HFFc6 (cell line): ENCODE results near the gene CCAR1. TPM values are rescaled to one million over a fixed set of nuclear protein-coding genes. Genes with fewer than 3 reads are reported as not detected.

Experiments
- DNase-seq: peaks from one replicate; pipeline ENCODE4 v3.0.0-alpha.2; 2018
- H3K27ac Mint-ChIP-seq: 2 replicates; pipeline ENCODE4 v1.8.0; 2020; ENCODE audit warnings: mild to moderate bottlenecking, mixed read lengths
- H3K27me3 Mint-ChIP-seq: 2 replicates; pipeline ENCODE4 v1.8.0; 2021; ENCODE audit warnings: mild to moderate bottlenecking, moderate library complexity, mixed read lengths; ENCODE audit not compliant: insufficient read depth
- H3K36me3 Mint-ChIP-seq: 2 replicates; pipeline ENCODE4 v1.8.0; 2021; ENCODE audit warnings: low read depth, mixed read lengths
- H3K4me1 Mint-ChIP-seq: 2 replicates; pipeline ENCODE4 v1.8.0; 2020; ENCODE audit warnings: low read depth, mixed read lengths
- H3K4me3 Mint-ChIP-seq: 2 replicates; pipeline ENCODE4 v1.8.0; 2020; ENCODE audit warnings: mild to moderate bottlenecking, moderate library complexity, mixed read lengths
- H3K9me3 Mint-ChIP-seq: 2 replicates; pipeline ENCODE4 v1.8.0; 2020; ENCODE audit warnings: mild to moderate bottlenecking, mixed read lengths
- long read RNA-seq: library from polyadenylated mRNA; unstranded; transcript quantifications from one replicate; pipeline ENCODE4 v2.0.0, GENCODE V29; 2019
- total RNA-seq, 6 experiments: library from RNA; stranded (reverse); fragmentation: NEBNext Ultra II Directional; extraction: Animal tissue kit (Norgen Biotek cat#: 25700); gene quantifications; 2 replicates in 1 of 6; 3 replicates in 5 of 6; pipeline ENCODE4 v1.2.3, GENCODE V29; 2021
- TF ChIP-seq, protein P1 (sequence below): fragments of 200-600 bp; sonication (generic); IDR thresholded peaks from 2 replicates; pipeline ENCODE4 v1.5.0; 2021; ENCODE audit warnings: antibody characterized with exemption, mild to moderate bottlenecking

CCAR1 gene, protein sequence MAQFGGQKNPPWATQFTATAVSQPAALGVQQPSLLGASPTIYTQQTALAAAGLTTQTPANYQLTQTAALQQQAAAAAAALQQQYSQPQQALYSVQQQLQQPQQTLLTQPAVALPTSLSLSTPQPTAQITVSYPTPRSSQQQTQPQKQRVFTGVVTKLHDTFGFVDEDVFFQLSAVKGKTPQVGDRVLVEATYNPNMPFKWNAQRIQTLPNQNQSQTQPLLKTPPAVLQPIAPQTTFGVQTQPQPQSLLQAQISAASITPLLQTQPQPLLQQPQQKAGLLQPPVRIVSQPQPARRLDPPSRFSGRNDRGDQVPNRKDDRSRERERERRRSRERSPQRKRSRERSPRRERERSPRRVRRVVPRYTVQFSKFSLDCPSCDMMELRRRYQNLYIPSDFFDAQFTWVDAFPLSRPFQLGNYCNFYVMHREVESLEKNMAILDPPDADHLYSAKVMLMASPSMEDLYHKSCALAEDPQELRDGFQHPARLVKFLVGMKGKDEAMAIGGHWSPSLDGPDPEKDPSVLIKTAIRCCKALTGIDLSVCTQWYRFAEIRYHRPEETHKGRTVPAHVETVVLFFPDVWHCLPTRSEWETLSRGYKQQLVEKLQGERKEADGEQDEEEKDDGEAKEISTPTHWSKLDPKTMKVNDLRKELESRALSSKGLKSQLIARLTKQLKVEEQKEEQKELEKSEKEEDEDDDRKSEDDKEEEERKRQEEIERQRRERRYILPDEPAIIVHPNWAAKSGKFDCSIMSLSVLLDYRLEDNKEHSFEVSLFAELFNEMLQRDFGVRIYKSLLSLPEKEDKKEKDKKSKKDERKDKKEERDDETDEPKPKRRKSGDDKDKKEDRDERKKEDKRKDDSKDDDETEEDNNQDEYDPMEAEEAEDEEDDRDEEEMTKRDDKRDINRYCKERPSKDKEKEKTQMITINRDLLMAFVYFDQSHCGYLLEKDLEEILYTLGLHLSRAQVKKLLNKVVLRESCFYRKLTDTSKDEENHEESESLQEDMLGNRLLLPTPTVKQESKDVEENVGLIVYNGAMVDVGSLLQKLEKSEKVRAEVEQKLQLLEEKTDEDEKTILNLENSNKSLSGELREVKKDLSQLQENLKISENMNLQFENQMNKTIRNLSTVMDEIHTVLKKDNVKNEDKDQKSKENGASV
- 10 to 100 TPM; 48.2 to 71.2 (median 64.1) TPM for total RNA-seq
- long read RNA-seq, partial matches to known transcripts = 32 of 47 reads
- long read RNA-seq, other reads (novel, unspliced or antisense) = 15 of 47 reads

DNA sequence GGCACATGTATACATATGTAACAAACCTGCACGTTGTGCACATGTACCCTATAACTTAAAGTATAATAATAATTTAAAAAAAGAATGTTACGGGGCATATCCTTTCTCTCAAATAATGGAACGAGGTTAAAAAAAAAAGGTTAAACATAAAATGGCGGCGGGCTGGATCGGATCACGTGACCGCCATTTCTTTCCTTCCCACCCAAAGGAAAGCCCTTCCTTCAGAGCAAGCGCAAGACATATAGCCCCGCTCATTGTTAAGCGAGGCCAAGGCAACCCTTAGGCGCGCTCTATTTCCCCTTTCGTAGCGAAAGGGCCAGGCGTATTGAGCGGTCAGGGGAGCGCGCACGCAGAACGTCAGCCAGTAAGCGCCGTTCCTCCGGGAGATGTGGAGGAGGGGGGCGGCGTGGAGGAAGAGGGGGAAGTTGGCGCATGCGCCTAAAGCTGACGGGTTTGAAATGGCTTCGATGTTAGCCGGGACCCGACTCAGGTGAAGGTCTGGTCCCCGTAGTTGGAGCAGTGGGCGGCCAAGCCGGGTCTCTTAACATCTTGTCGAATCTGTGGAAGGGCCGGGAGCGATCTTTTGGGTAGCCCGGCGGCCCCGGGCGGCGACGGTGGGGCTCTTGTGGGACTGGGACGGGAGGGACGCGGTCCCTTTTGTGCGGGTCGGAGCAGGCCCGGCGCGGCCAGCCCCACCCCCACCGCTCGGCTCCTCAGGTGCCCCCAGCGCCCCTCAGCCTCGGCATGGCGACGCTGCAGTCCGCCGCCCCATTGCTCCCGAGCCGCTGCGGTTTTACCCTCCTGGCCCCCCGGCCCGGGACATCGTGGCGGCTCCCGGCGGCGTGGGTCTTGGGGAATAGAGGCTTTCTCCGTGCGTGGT, at the start of gene CCAR1:
Gene CCAR1 (plus strand): TSS at position 447 of the 880 bp plus-strand sequence. CDS start 1,266 bp downstream, outside the sequence.
- TF ChIP-seq, protein P1, sequence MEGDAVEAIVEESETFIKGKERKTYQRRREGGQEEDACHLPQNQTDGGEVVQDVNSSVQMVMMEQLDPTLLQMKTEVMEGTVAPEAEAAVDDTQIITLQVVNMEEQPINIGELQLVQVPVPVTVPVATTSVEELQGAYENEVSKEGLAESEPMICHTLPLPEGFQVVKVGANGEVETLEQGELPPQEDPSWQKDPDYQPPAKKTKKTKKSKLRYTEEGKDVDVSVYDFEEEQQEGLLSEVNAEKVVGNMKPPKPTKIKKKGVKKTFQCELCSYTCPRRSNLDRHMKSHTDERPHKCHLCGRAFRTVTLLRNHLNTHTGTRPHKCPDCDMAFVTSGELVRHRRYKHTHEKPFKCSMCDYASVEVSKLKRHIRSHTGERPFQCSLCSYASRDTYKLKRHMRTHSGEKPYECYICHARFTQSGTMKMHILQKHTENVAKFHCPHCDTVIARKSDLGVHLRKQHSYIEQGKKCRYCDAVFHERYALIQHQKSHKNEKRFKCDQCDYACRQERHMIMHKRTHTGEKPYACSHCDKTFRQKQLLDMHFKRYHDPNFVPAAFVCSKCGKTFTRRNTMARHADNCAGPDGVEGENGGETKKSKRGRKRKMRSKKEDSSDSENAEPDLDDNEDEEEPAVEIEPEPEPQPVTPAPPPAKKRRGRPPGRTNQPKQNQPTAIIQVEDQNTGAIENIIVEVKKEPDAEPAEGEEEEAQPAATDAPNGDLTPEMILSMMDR = no peak; the same call in 1 of the 2 replicates
- Mint-ChIP-seq H3K36me3 (peaks cover 8% of the 10 kb centered on the region), H3K9me3 (no peaks in the 10 kb centered on the region), H3K4me1 (peaks cover 9% of the 10 kb centered on the region), H3K27me3 (peaks cover 1% of the 10 kb centered on the region), H3K27ac (peak within 1 kb of the TSS; percentile 98), H3K4me3 (peak within 1 kb of the TSS; percentile 97)
- DNase-seq = peak; percentile 98

DNA sequence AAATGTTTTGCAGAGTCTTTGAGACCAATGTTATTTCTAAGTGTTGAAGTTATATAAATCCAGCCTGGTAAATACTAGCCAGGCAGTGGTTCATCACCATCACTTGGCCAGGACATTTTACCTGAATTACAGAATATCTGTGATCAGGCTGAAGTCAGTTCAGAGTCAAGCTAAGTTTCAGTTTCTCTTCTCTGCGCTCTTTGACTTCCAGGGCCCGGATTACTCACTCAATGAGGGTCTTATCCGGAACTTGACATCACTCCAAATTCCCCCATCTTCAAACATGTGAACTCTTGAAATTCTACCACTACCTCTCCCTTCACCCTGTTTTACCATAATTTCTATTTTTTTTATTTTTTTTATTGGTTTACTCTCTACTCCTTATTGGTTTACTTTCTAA, 36.6 kb upstream of the CCAR1 start:
- no peak overlapping the region for H3K4me3 Mint-ChIP-seq
- TF ChIP-seq, protein P1 = no peak
- no peak for DNase-seq
- no peaks in the 10 kb centered on the region for H3K9me3 Mint-ChIP-seq
- H3K27ac Mint-ChIP-seq = no peak overlapping the region
- H3K4me1 Mint-ChIP-seq = no peaks in the 10 kb centered on the region
- no peaks in the 10 kb centered on the region; the same call in 1 of the 2 replicates for H3K27me3 Mint-ChIP-seq
- H3K36me3 Mint-ChIP-seq = peaks cover 19% of the 10 kb centered on the region

DNA sequence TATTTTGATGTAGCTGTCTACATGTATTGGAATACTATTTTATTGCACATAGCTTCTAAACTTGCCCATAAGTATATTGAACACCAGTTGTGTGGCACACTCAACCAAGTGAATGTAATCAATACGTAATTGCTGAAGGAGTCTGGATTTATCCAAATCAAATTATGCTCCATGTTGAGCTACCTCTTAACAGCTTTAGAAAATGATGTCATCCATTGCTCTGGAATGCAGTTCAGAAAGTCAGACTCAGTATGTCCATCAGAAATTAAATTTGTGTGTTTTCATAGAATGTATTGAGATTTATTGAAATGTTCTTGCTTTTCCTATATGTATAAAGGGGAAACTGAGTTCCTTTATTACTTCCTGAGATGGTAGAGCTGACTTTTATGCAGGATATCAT, 25.0 kb upstream of the CCAR1 start:
- Mint-ChIP-seq H3K4me1 (no peaks in the 10 kb centered on the region), H3K27me3 (no peaks in the 10 kb centered on the region), H3K27ac (no peak overlapping the region), H3K9me3 (no peaks in the 10 kb centered on the region), H3K36me3 (peaks cover 9% of the 10 kb centered on the region), H3K4me3 (no peak overlapping the region)
- DNase-seq = no peak
- TF ChIP-seq, protein P1 = no peak

DNA sequence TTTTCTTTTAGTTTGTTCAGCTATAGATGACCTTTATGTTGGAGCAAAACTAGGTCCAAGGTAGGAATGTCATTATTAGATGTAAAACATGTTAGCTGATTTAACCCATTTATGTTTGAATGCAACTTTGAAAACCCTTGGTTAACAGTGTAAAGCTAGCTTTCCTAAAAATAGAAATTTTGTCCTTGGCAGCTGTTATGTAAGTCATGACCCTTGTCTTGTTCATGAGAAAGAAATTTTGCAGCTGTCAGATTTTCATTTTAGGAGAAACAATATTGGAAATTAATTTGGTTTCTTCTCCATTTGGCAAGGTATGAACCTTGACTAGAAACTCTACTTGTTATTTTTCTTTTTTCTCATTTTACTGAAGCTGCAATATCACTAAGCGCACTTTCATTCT, 23.9 kb upstream of the CCAR1 start:
- Mint-ChIP-seq H3K4me1 (no peaks in the 10 kb centered on the region), H3K36me3 (no peaks in the 10 kb centered on the region), H3K27ac (no peak overlapping the region), H3K4me3 (no peak overlapping the region), H3K9me3 (no peaks in the 10 kb centered on the region), H3K27me3 (no peaks in the 10 kb centered on the region)
- no peak for DNase-seq
- TF ChIP-seq, protein P1 = no peak
